ENCODE measurements around the gene CPD.

The CPD gene

GRCh38 chr17:30477774-30478115 is 99.0 kb downstream of the CPD start:
- TF ChIP-seq, protein P1, sequence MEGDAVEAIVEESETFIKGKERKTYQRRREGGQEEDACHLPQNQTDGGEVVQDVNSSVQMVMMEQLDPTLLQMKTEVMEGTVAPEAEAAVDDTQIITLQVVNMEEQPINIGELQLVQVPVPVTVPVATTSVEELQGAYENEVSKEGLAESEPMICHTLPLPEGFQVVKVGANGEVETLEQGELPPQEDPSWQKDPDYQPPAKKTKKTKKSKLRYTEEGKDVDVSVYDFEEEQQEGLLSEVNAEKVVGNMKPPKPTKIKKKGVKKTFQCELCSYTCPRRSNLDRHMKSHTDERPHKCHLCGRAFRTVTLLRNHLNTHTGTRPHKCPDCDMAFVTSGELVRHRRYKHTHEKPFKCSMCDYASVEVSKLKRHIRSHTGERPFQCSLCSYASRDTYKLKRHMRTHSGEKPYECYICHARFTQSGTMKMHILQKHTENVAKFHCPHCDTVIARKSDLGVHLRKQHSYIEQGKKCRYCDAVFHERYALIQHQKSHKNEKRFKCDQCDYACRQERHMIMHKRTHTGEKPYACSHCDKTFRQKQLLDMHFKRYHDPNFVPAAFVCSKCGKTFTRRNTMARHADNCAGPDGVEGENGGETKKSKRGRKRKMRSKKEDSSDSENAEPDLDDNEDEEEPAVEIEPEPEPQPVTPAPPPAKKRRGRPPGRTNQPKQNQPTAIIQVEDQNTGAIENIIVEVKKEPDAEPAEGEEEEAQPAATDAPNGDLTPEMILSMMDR (IDR thresholded peaks at IDR 0.05; ENCODE audit: extremely low read depth, missing control alignments) = no peak
- DNase-seq (ENCODE audit: low spot score) = peak; percentile 30

DNA sequence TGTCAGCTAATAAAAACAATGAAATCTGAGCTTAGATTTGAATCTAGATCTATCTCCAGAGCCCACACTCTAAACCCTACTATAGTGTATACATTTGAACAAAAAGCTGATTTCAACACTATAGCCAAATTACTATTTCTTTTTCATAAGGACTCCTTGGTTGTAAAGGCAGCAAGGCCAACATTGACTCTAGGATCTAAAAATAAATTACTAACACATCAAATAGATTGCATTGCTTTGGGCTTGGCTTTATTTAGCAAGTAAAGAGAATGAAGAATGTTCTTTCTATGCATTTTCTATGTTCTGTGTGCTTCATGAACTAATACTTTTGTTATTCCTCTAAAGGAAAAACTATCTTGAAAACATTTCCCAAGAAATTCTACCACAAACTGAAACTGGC is 103.8 kb downstream of the CPD start:
- TF ChIP-seq, protein P1 (IDR thresholded peaks at IDR 0.05; ENCODE audit: extremely low read depth, missing control alignments) = no peak
- DNase-seq (ENCODE audit: low spot score) = no peak

- TF ChIP-seq, protein P1 (IDR thresholded peaks at IDR 0.05; ENCODE audit: extremely low read depth, missing control alignments) = no peak
- DNase-seq (ENCODE audit: low spot score) = no peak
Measured at GRCh38 chr17:30483159-30483558, 104.4 kb downstream of the CPD start.

DNA sequence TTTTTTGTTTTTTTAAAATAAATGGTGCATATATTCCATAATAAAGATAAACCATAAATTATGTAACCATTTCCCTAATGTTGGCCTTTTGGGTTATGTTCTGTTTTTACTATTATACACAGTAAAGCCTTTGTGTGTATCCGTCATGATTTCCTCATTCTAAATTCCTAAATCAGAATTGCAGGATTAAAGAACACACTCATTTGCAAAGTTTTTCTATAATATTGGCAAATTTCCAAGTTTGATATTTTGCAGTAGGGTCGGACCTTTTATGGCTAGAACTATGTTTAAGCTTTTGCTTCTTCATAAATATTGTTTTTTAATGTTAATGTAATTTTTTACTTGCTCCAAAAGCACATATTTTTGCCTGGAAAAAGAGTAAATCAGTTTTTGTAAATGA is 115.1 kb downstream of the CPD start:
- no peak for DNase-seq (ENCODE audit: low spot score)
- TF ChIP-seq, protein P1 (IDR thresholded peaks at IDR 0.05; ENCODE audit: extremely low read depth, missing control alignments) = no peak

DNA sequence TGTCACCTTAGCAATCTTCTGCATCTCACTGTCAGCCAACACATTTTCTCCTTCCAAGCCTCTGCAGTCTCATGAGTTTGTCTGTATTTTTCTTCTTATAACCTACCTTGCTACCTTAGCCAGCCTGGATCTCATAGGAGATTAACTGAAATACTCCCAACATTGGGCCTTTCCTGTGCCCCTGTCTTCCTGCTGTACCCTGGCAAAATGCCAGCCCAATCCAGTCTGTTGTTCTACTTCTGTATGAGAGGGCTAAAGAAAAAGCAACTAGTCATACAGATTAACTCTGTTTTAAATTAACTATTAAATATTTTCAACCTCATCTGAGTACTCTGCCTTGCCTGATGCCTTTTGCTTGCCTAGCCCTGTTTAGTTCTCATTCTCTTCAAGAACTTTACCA is 116.9 kb downstream of the CPD start:
- no peak for DNase-seq (ENCODE audit: low spot score)
- TF ChIP-seq, protein P1 (IDR thresholded peaks at IDR 0.05; ENCODE audit: extremely low read depth, missing control alignments) = no peak

DNA sequence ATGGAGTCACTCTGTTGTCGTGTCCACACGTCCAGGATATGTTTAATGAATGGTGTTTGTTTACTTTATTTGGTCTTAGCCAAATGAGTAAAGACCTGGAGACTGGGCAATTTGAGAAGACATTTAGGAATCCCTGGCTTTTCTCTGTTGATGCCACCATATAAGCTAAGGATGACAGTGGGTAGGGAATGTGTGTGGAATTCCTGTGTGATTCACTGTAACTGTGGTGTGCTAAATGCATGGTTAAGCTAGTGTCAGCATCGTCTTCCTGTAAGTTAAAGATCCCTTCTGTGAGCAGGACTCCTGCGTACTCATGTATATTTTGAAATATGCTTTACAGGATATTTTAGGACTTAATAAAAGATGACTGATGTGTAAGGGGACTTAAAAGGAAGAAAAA is 124.8 kb downstream of the CPD start:
- TF ChIP-seq, protein P1 (IDR thresholded peaks at IDR 0.05; ENCODE audit: extremely low read depth, missing control alignments) = no peak
- DNase-seq (ENCODE audit: low spot score) = no peak

DNA sequence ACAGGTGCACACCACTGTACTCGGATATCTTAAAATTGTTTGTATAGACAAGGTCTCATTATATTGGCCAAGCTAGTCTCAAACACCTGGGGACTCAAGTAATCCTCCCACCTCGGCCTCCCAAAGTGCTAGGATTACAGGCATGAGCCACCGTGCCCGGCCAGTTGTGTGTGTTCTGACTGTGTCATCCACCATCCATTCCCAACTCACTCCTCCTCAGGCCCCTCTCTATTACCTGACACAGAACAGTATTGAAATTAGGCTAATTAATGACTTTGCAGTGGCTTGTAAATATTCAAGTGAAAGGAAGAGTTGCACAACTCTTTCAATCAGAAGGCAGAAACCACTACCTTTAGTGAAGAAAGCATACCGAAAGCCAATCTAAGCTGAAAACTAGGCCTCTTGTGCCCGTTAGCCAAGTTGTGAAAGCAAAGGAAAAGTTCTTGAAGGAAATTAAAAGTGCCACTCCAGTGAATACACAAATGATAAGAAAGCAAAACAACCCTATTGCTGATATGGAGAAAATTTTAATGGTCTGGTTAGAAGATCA is 127.2 kb downstream of the CPD start:
- TF ChIP-seq, protein P1 (IDR thresholded peaks at IDR 0.05; ENCODE audit: extremely low read depth, missing control alignments) = no peak
- DNase-seq (ENCODE audit: low spot score) = no peak
